IMR-90 (cell line): ENCODE measurements around the gene OPCML. TPM values are rescaled to one million over a fixed set of nuclear protein-coding genes. Genes with fewer than 3 reads are reported as not detected.

Source experiments
- ATAC-seq: fragments of 200-7000 bp; cut with Tn5 transposase; 2 replicates; pipeline ENCODE4 v1.9.1; 2020; ENCODE audit warnings: low read depth, mild to moderate bottlenecking, moderate library complexity
- BruUV-seq: library from RNA; stranded (reverse); fragments of 400-500 nt; replicated peaks from 2 replicates; lab custom pipeline; 2021; lab: Mats Ljungman, UMichigan
- CTCF ChIA-PET: fragments of 300-600 bp; formaldehyde crosslinking; extraction: SDS; loops from one replicate; lab custom pipeline; 2021; ENCODE audit warnings: antibody characterized with exemption; lab: Yijun Ruan, JAX
- POLR2A ChIA-PET: fragments of 300-600 bp; sonication (Branson Sonifier 250); formaldehyde crosslinking; loops from one replicate; lab custom pipeline; 2022; ENCODE audit warnings: antibody characterized with exemption; ENCODE audit not compliant: unreplicated experiment; lab: Charles Lee
- DNase-seq: peaks from one replicate; pipeline ENCODE4 v3.0.0; 2013
- H2AFZ ChIP-seq: replicated peaks from 2 replicates; pipeline ENCODE3; 2013; ENCODE audit warnings: low read length, mild to moderate bottlenecking; ENCODE audit not compliant: poor library complexity
- H2AK5ac ChIP-seq: 2 replicates; pipeline ENCODE4 v1.6.1; 2013; ENCODE audit warnings: low read depth, low read length, inconsistent platforms
- H2AK9ac ChIP-seq: replicated peaks from 2 replicates; pipeline ENCODE3; 2013; ENCODE audit warnings: mild to moderate bottlenecking, low read depth, low read length, moderate library complexity; ENCODE audit not compliant: poor library complexity
- H2BK120ac ChIP-seq: 2 replicates; pipeline ENCODE4 v1.6.1; 2013; ENCODE audit warnings: low read depth, low read length, inconsistent platforms
- H2BK15ac ChIP-seq: 3 replicates; pipeline ENCODE4 v1.6.1; 2013; ENCODE audit warnings: low read depth, low read length, inconsistent platforms
- H2BK20ac ChIP-seq: 2 replicates; pipeline ENCODE4 v1.6.1; 2013; ENCODE audit warnings: low read depth, mild to moderate bottlenecking, inconsistent platforms, low read length, moderate library complexity
- H2BK5ac ChIP-seq: 2 replicates; pipeline ENCODE4 v1.6.1; 2013; ENCODE audit warnings: mild to moderate bottlenecking, low read depth, low read length, inconsistent platforms; ENCODE audit not compliant: poor library complexity, severe bottlenecking
- H3K14ac ChIP-seq: replicated peaks from 2 replicates; pipeline ENCODE4 v1.6.1; 2013; ENCODE audit warnings: low read depth, low read length, inconsistent platforms
- H3K18ac ChIP-seq: 2 replicates; pipeline ENCODE4 v1.6.1; 2013; ENCODE audit warnings: low read depth, low read length, control low read depth
- H3K23ac ChIP-seq: 2 replicates; pipeline ENCODE4 v1.6.1; 2013; ENCODE audit warnings: low read depth, low read length, inconsistent platforms
- H3K27ac ChIP-seq: 2 replicates; pipeline ENCODE4 v1.5.1; 2013; ENCODE audit warnings: mild to moderate bottlenecking, control low read depth, low read length; ENCODE audit not compliant: insufficient read depth
- H3K27me3 ChIP-seq: 2 replicates; pipeline ENCODE4 v1.6.1; 2013; ENCODE audit warnings: low read length; ENCODE audit not compliant: control insufficient read depth, insufficient read depth
- H3K36me3 ChIP-seq: 2 replicates; pipeline ENCODE4 v1.6.1; 2013; ENCODE audit warnings: low read length, mixed read lengths; ENCODE audit not compliant: control insufficient read depth, insufficient read depth
- H3K4ac ChIP-seq: 2 replicates; pipeline ENCODE4 v1.6.1; 2013; ENCODE audit warnings: low read depth, low read length, inconsistent platforms
- H3K4me1 ChIP-seq: 2 replicates; pipeline ENCODE4 v1.6.1; 2013; ENCODE audit warnings: low read length, mixed read lengths; ENCODE audit not compliant: control insufficient read depth, insufficient read depth
- H3K4me2 ChIP-seq: 2 replicates; pipeline ENCODE4 v1.6.1; 2013; ENCODE audit warnings: low read depth, mild to moderate bottlenecking, control low read depth, low read length, moderate library complexity
- H3K4me3 ChIP-seq: 2 replicates; pipeline ENCODE4 v1.5.1; 2013; ENCODE audit warnings: low read depth, mild to moderate bottlenecking, control low read depth, low read length, moderate library complexity; ENCODE audit not compliant: insufficient read depth
- H3K56ac ChIP-seq: 2 replicates; pipeline ENCODE4 v1.6.1; 2013; ENCODE audit warnings: low read length, inconsistent platforms; ENCODE audit not compliant: insufficient read depth; ENCODE audit errors: extremely low read depth
- H3K79me1 ChIP-seq, 2 experiments: 2 replicates each; pipeline ENCODE4 v1.6.1; 2013; ENCODE audit warnings: low read length in 2 of 2, inconsistent platforms in 1 of 2, low read depth in 1 of 2
- H3K9ac ChIP-seq: 2 replicates; pipeline ENCODE4 v1.6.1; 2013; ENCODE audit warnings: low read depth, low read length, control low read depth
- H3K9me1 ChIP-seq: 2 replicates; pipeline ENCODE4 v1.6.1; 2013; ENCODE audit warnings: low read length, inconsistent platforms; ENCODE audit not compliant: insufficient read depth
- H3K9me3 ChIP-seq: 2 replicates; pipeline ENCODE4 v1.6.1; 2013; ENCODE audit warnings: low read length; ENCODE audit not compliant: control insufficient read depth, insufficient read depth
- H4K20me1 ChIP-seq: 2 replicates; pipeline ENCODE4 v1.6.1; 2013; ENCODE audit warnings: low read length, inconsistent platforms; ENCODE audit not compliant: insufficient read depth
- H4K5ac ChIP-seq: 2 replicates; pipeline ENCODE4 v1.6.1; 2013; ENCODE audit warnings: mild to moderate bottlenecking, low read depth, low read length, control low read depth
- H4K8ac ChIP-seq, 2 experiments: 2 replicates each; pipeline ENCODE4 v1.6.1; 2013; ENCODE audit warnings: low read depth in 2 of 2, low read length in 2 of 2, control low read depth in 1 of 2, inconsistent platforms in 1 of 2
- H4K91ac ChIP-seq: 2 replicates; pipeline ENCODE4 v1.6.1; 2013; ENCODE audit warnings: low read depth, low read length, inconsistent platforms; ENCODE audit not compliant: insufficient read depth
- BHLHE40 ChIP-seq: fragments of 150-350 bp; IDR thresholded peaks from 2 replicates; pipeline ENCODE4 v1.6.1; 2016; ENCODE audit warnings: mild to moderate bottlenecking, low read depth, low read length
- CEBPB ChIP-seq: IDR thresholded peaks from 2 replicates; pipeline ENCODE4 v1.6.1; 2012; ENCODE audit warnings: low read depth, low read length, improper control_type of control experiment
- CHD1 ChIP-seq: IDR thresholded peaks from 2 replicates; pipeline ENCODE4 v1.6.1; 2012; ENCODE audit warnings: low read depth, low read length, improper control_type of control experiment
- CTCF ChIP-seq: conservative IDR thresholded peaks from 2 replicates; pipeline ENCODE4 v1.5.1; 2012; ENCODE audit warnings: mild to moderate bottlenecking, low read depth, low read length, improper control_type of control experiment
- ELK1 ChIP-seq: fragments of 150-350 bp; IDR thresholded peaks from 2 replicates; pipeline ENCODE4 v1.6.1; 2016; ENCODE audit warnings: low read depth, mild to moderate bottlenecking, low read length, moderate library complexity, borderline replicate concordance
- FOS ChIP-seq: fragments of 150-350 bp; IDR thresholded peaks from 2 replicates; pipeline ENCODE4 v1.6.1; 2016; ENCODE audit warnings: low read depth, low read length
- MAFK ChIP-seq: IDR thresholded peaks from 2 replicates; pipeline ENCODE4 v1.6.1; 2012; ENCODE audit warnings: low read depth, low read length, improper control_type of control experiment
- MAZ ChIP-seq: IDR thresholded peaks from 2 replicates; pipeline ENCODE4 v1.6.1; 2012; ENCODE audit warnings: low read depth, mild to moderate bottlenecking, low read length, improper control_type of control experiment, moderate library complexity, borderline replicate concordance
- MXI1 ChIP-seq: IDR thresholded peaks from 2 replicates; pipeline ENCODE4 v1.6.1; 2012; ENCODE audit warnings: low read depth, mild to moderate bottlenecking, low read length, moderate library complexity, borderline replicate concordance
- NFE2L2 ChIP-seq: fragments of 150-350 bp; IDR thresholded peaks from 2 replicates; pipeline ENCODE4 v1.6.1; 2016; ENCODE audit warnings: low read depth, mild to moderate bottlenecking, low read length
- POLR2A ChIP-seq: IDR thresholded peaks from 2 replicates; pipeline ENCODE4 v1.6.1; 2012; ENCODE audit warnings: mild to moderate bottlenecking, low read depth, low read length
- RAD21 ChIP-seq: IDR thresholded peaks from 2 replicates; pipeline ENCODE4 v1.6.1; 2012; ENCODE audit warnings: low read length, improper control_type of control experiment
- RCOR1 ChIP-seq: IDR thresholded peaks from 2 replicates; pipeline ENCODE4 v1.6.1; 2012; ENCODE audit warnings: mild to moderate bottlenecking, low read length, improper control_type of control experiment; ENCODE audit not compliant: insufficient replicate concordance
- RFX5 ChIP-seq: IDR thresholded peaks from 2 replicates; pipeline ENCODE4 v1.8.0; 2012; ENCODE audit warnings: low read depth, mild to moderate bottlenecking, low read length, moderate library complexity
- SMC3 ChIP-seq: fragments of 150-350 bp; IDR thresholded peaks from 2 replicates; pipeline ENCODE4 v1.6.1; 2016; ENCODE audit warnings: low read depth, mild to moderate bottlenecking, antibody characterized with exemption, low read length, moderate library complexity
- USF2 ChIP-seq: fragments of 150-350 bp; IDR thresholded peaks from 2 replicates; pipeline ENCODE4 v1.6.1; 2017; ENCODE audit warnings: mild to moderate bottlenecking, antibody characterized with exemption, low read length, low read depth
- WGBS, 2 experiments: methylation state at CpG; one replicate each; pipeline versions ENCODE4 v1.1.5 to v1.1.7; 2013; ENCODE audit warnings: missing lambda C conversion rate in 2 of 2; ENCODE audit not compliant: insufficient read length in 1 of 2; ENCODE audit errors: extremely low coverage in 2 of 2; 5-methylcytosine and 5-hydroxymethylcytosine counted together
- dilution Hi-C: fragments of 300-500 bp; cut with HindIII; formaldehyde crosslinking; loops from one replicate; pipeline ENCODE4 v1.14.3; 2018; ENCODE audit warnings: low sequenced_read_pairs; ENCODE audit not compliant: unreplicated experiment
- in situ Hi-C: fragments of 300-500 bp; cut with MboI; formaldehyde crosslinking; loops from 3 replicates; pipeline ENCODE4 v1.14.3; 2019; ENCODE audit warnings: low sequenced_read_pairs, inconsistent platforms, mixed read lengths
- intact Hi-C: fragments of 100-400 bp; cut with micrococcal nuclease; formaldehyde crosslinking; loops from 2 replicates; pipeline ENCODE4 v1.10.0; 2022
- polyA plus RNA-seq, 3 experiments: library from polyadenylated mRNA; depleted of rRNA; stranded (reverse); fragments of >200 nt; gene quantifications; 2 replicates each; pipeline ENCODE4 v1.2.3, GENCODE V29; 2012; ENCODE audit warnings: low replicate concordance in 1 of 3
- total RNA-seq: library from RNA; depleted of rRNA; stranded (reverse); fragments of >200 nt; gene quantifications from 2 replicates; pipeline ENCODE4 v1.2.3, GENCODE V29; 2012

The OPCML gene
- total and polyA plus RNA-seq, 2 of the 4 experiments (the other 2 are of a cell fraction), result under 0.01 to 2.6 TPM

- Histone ChIP-seq H4K91ac (no peak overlapping the region), H3K23ac (no peak overlapping the region), H3K9me3 (no peaks in the 10 kb centered on the region), H4K5ac (no peak overlapping the region), H3K9me1 (no peaks in the 10 kb centered on the region), H2BK5ac (no peak overlapping the region), H2AK9ac (no peak overlapping the region), H3K79me1 (no peaks in the 10 kb centered on the region), H3K36me3 (no peaks in the 10 kb centered on the region), H2AFZ (no peak overlapping the region), H3K4me1 (no peaks in the 10 kb centered on the region), H4K8ac (no peak overlapping the region), H3K27ac (no peak overlapping the region), H2BK120ac (no peak overlapping the region), H2BK15ac (no peak overlapping the region), H3K4me2 (no peak overlapping the region), H2BK20ac (no peak overlapping the region), H3K18ac (no peak overlapping the region), H4K20me1 (no peaks in the 10 kb centered on the region), H3K4ac (no peak overlapping the region), H3K56ac (no peak overlapping the region), H2AK5ac (no peak overlapping the region), H3K4me3 (no peak overlapping the region), H3K27me3 (peaks cover 6% of the 10 kb centered on the region), H3K9ac (no peak overlapping the region), H3K14ac (no peak overlapping the region)
- no peak for DNase-seq
- no CpG with 5 or more reads among the region's 5 CpGs for WGBS, 2 experiments
- intact Hi-C loops, result no loop called here
- ATAC-seq, result no peak
- no peak for TF ChIP-seq ELK1
- no peak for TF ChIP-seq BHLHE40
- no peak for TF ChIP-seq RAD21
- TF ChIP-seq CEBPB, result no peak
- no peak for TF ChIP-seq RFX5
- TF ChIP-seq USF2, result no peak
- no peak for TF ChIP-seq RCOR1
- TF ChIP-seq CTCF, result no peak
- no peak for TF ChIP-seq MAZ
- no peak for TF ChIP-seq POLR2A
- TF ChIP-seq MXI1, result no peak
- no peak for TF ChIP-seq SMC3
- no peak for TF ChIP-seq MAFK
- TF ChIP-seq NFE2L2, result no peak
- TF ChIP-seq FOS, result no peak
- TF ChIP-seq CHD1, result no peak
- no TSS peak for BruUV-seq
- dilution Hi-C loops, result no loop called here
- in situ Hi-C loops, result no loop called here
- CTCF ChIA-PET, result no interaction called here
- POLR2A ChIA-PET, result no interaction called here
These were observed 710.0 kb downstream of the OPCML start for GRCh38 chr11:132822276-132822675.
